PC-9 (cell line): ENCODE results near the gene LASP1. TPM values are rescaled to one million over a fixed set of nuclear protein-coding genes. Genes with fewer than 3 reads are reported as not detected.
"Not testable (repeated sequence)": the region's sequence is repeated elsewhere in the genome, so short reads cannot be mapped to it uniquely, and the experiment has no call there.

Experiments
- BruUV-seq: library from RNA; stranded (reverse); fragments of 400-500 nt; replicated peaks from 2 replicates; lab custom pipeline; 2021; lab: Mats Ljungman, UMichigan
- CTCF ChIA-PET: fragments of 300-600 bp; sonication (Branson Sonifier 250); formaldehyde crosslinking; loops from one replicate; lab custom pipeline; 2022; ENCODE audit warnings: antibody characterized with exemption; lab: Charles Lee
- POLR2A ChIA-PET: fragments of 300-600 bp; sonication (Branson Sonifier 250); formaldehyde crosslinking; loops from one replicate; lab custom pipeline; 2022; ENCODE audit warnings: antibody characterized with exemption; ENCODE audit not compliant: unreplicated experiment; lab: Charles Lee
- DNase-seq, 2 experiments: peaks; one replicate each; pipeline versions ENCODE4 v3.0.0 to v3.0.0-alpha.2; 2015 to 2022; ENCODE audit warnings: mixed read lengths in 1 of 2
- H2AFZ ChIP-seq: fragments of 200-600 bp; sonication (generic); 2 replicates; pipeline ENCODE4 v1.8.1; 2017; ENCODE audit warnings: antibody characterized with exemption
- H3F3A ChIP-seq: fragments of 200-600 bp; sonication (generic); 2 replicates; pipeline ENCODE4 v1.8.1; 2017; ENCODE audit warnings: antibody characterized with exemption, mild to moderate bottlenecking, low read depth; ENCODE audit not compliant: insufficient read depth
- H3K27ac ChIP-seq: fragments of 200-600 bp; sonication (generic); 2 replicates; pipeline ENCODE4 v1.6.1; 2016; ENCODE audit warnings: mixed run types
- H3K27me3 ChIP-seq: fragments of 200-600 bp; sonication (generic); 2 replicates; pipeline ENCODE4 v1.6.1; 2016; ENCODE audit warnings: low read depth, mixed run types; ENCODE audit not compliant: insufficient read depth
- H3K36me3 ChIP-seq: fragments of 200-600 bp; sonication (generic); 2 replicates; pipeline ENCODE4 v1.6.1; 2016; ENCODE audit warnings: low read depth, mixed run types
- H3K4me1 ChIP-seq: fragments of 200-600 bp; sonication (generic); replicated peaks from 2 replicates; pipeline ENCODE4 v1.6.1; 2016; ENCODE audit warnings: mixed run types; ENCODE audit not compliant: insufficient read depth
- H3K4me2 ChIP-seq: fragments of 200-600 bp; sonication (generic); 2 replicates; pipeline ENCODE4 v1.6.1; 2017; ENCODE audit warnings: mixed run types
- H3K4me3 ChIP-seq: fragments of 200-600 bp; sonication (generic); 2 replicates; pipeline ENCODE4 v1.6.1; 2016; ENCODE audit warnings: mixed run types
- H3K79me2 ChIP-seq: fragments of 200-600 bp; sonication (generic); 2 replicates; pipeline ENCODE4 v1.6.1; 2017; ENCODE audit warnings: low read depth, mixed run types
- H3K9me2 ChIP-seq: fragments of 200-600 bp; sonication (generic); 2 replicates; pipeline ENCODE4 v1.8.1; 2017; ENCODE audit warnings: mild to moderate bottlenecking; ENCODE audit not compliant: insufficient read depth
- H3K9me3 ChIP-seq: fragments of 200-600 bp; sonication (generic); 2 replicates; pipeline ENCODE4 v1.8.1; 2016; ENCODE audit warnings: low read depth; ENCODE audit not compliant: insufficient read depth
- H4K20me1 ChIP-seq: fragments of 200-600 bp; sonication (generic); 2 replicates; pipeline ENCODE4 v1.8.1; 2017; ENCODE audit not compliant: insufficient read depth
- CTCF ChIP-seq: fragments of 200-600 bp; sonication (generic); conservative IDR thresholded peaks from 2 replicates; pipeline ENCODE4 v1.6.1; 2017; ENCODE audit warnings: mixed run types, antibody characterized with exemption, mild to moderate bottlenecking, moderate library complexity
- EZH2 ChIP-seq: fragments of 200-600 bp; sonication (generic); IDR thresholded peaks from 2 replicates; pipeline ENCODE4 v1.8.0; 2017; ENCODE audit warnings: antibody characterized with exemption, low read depth
- intact Hi-C: fragments of 100-400 bp; cut with micrococcal nuclease; formaldehyde crosslinking; loops from one replicate; pipeline ENCODE4 v1.10.0; 2022; ENCODE audit not compliant: unreplicated experiment
- total RNA-seq: library from RNA; stranded (reverse); gene quantifications from 2 replicates; pipeline ENCODE4 v1.2.3, GENCODE V29; 2021

Gene LASP1
- total RNA-seq, 1 experiment from 2014 or later, result 309 TPM

GRCh38 chr17:38943607-38944006 lies 73.7 kb downstream of the LASP1 start:
- ChIA-PET CTCF (no interaction called here), POLR2A (no interaction called here)

GRCh38 chr17:38947189-38947588 lies 77.3 kb downstream of the LASP1 start:
- ChIA-PET CTCF (no interaction called here), POLR2A (no interaction called here)
- Histone ChIP-seq H3K9me3 (no peaks in the 10 kb centered on the region), H3K9me2 (no peaks in the 10 kb centered on the region), H3K27ac (no peak overlapping the region), H2AFZ (no peak overlapping the region), H4K20me1 (no peaks in the 10 kb centered on the region), H3K4me2 (no peak overlapping the region), H3K27me3 (no peaks in the 10 kb centered on the region), H3K36me3 (no peaks in the 10 kb centered on the region), H3K79me2 (no peaks in the 10 kb centered on the region), H3K4me3 (no peak overlapping the region), H3F3A (peaks cover 9% of the 10 kb centered on the region; the same call in 1 of the 2 replicates), H3K4me1 (no peaks in the 10 kb centered on the region)
- DNase-seq, result no peak
- intact Hi-C loops, result no loop called here
- TF ChIP-seq EZH2, result no peak
- TF ChIP-seq CTCF, result no peak
- BruUV-seq, result no TSS peak

More at GRCh38 chr17:38943607-38944006, 73.7 kb downstream of the LASP1 start:
- Histone ChIP-seq H3F3A (peaks cover 11% of the 10 kb centered on the region; the same call in 1 of the 2 replicates), H3K4me1 (no peaks in the 10 kb centered on the region), H3K36me3 (no peaks in the 10 kb centered on the region), H3K27me3 (no peaks in the 10 kb centered on the region), H3K4me2 (no peak overlapping the region), H3K9me2 (no peaks in the 10 kb centered on the region), H3K79me2 (no peaks in the 10 kb centered on the region), H4K20me1 (no peaks in the 10 kb centered on the region), H3K4me3 (no peak overlapping the region), H2AFZ (0 out of 2 replicates have a peak overlapping the region, but pooled peaks have one; percentile 42), H3K27ac (no peak overlapping the region), H3K9me3 (no peaks in the 10 kb centered on the region)
- intact Hi-C loops, result no loop called here
- no peak for DNase-seq
- BruUV-seq, result no TSS peak
- no peak for TF ChIP-seq EZH2
- TF ChIP-seq CTCF, result no peak

- H3K9me2 ChIP-seq, H3K4me2 ChIP-seq, H3F3A ChIP-seq, DNase-seq, H3K27me3 ChIP-seq, H3K9me3 ChIP-seq, H4K20me1 ChIP-seq, H3K79me2 ChIP-seq, H3K36me3 ChIP-seq, H3K27ac ChIP-seq, intact Hi-C loops, POLR2A ChIA-PET, H2AFZ ChIP-seq, CTCF ChIA-PET, BruUV-seq, H3K4me3 ChIP-seq: not testable (repeated sequence)
- H3K4me1 ChIP-seq, result peaks cover 11% of the 10 kb centered on the region
Measured at GRCh38 chr17:38953800-38954199, 83.9 kb downstream of the LASP1 start.

GRCh38 chr17:38958326-38958725 lies 88.5 kb downstream of the LASP1 start:
- no peak overlapping the region for H3K4me2 ChIP-seq
- no peaks in the 10 kb centered on the region for H3K9me3 ChIP-seq
- CTCF ChIA-PET, result interaction anchor here (0.5 to 1.1 kb wide), 4 partner anchors 36 to 527 kb away, joined by 3 to 10 read pairs (median 3); no protein-coding TSS in a partner anchor
- TF ChIP-seq CTCF (no peak), EZH2 (no peak)
- H3K27ac ChIP-seq, result no peak overlapping the region; the same call in 1 of the 2 replicates
- H3K36me3 ChIP-seq, result no peaks in the 10 kb centered on the region
- no peaks in the 10 kb centered on the region for H3K9me2 ChIP-seq
- H3F3A ChIP-seq, result 0 out of 2 replicates have a peak, but pooled peaks cover 5% of the 10 kb centered on the region
- H4K20me1 ChIP-seq, result no peaks in the 10 kb centered on the region
- BruUV-seq, result no TSS peak
- POLR2A ChIA-PET, result interaction anchor here (0.6 to 0.9 kb wide), 3 partner anchors 25 to 619 kb away, joined by 5 to 8 read pairs (median 7); no protein-coding TSS in a partner anchor
- H3K27me3 ChIP-seq, result no peaks in the 10 kb centered on the region
- peak in 1 of 2 experiments; percentile 52 for DNase-seq
- intact Hi-C loops, result loop anchor here (5.0 kb wide), 1 partner anchor 36 kb away; no protein-coding TSS in a partner anchor
- no peak overlapping the region for H2AFZ ChIP-seq
- no peaks in the 10 kb centered on the region for H3K79me2 ChIP-seq
- no peak overlapping the region for H3K4me3 ChIP-seq
- H3K4me1 ChIP-seq, result peaks cover 13% of the 10 kb centered on the region
